H9 (cell line): Measurements from ENCODE around the gene RASGEF1C. TPM values are rescaled to one million over a fixed set of nuclear protein-coding genes. Genes with fewer than 3 reads are reported as not detected.

Source experiments
- DNase-seq: peaks from one replicate; pipeline ENCODE4 v3.0.0-alpha.2; 2017
- H2AFZ ChIP-seq: one replicate; pipeline ENCODE4 v1.6.1; 2013; ENCODE audit warnings: mild to moderate bottlenecking, low read length, control low read depth, moderate library complexity
- H2AK5ac ChIP-seq: 2 replicates; pipeline ENCODE4 v1.6.1; 2013; ENCODE audit warnings: low read length, control low read depth, mixed read lengths; ENCODE audit not compliant: insufficient read length
- H2BK120ac ChIP-seq: one replicate; pipeline ENCODE4 v1.6.1; 2013; ENCODE audit warnings: low read depth, mild to moderate bottlenecking, low read length, control low read depth, inconsistent platforms; ENCODE audit not compliant: poor library complexity, severe bottlenecking
- H2BK12ac ChIP-seq: 2 replicates; pipeline ENCODE4 v1.6.1; 2013; ENCODE audit warnings: low read length, control low read depth, mixed read lengths, low read depth; ENCODE audit not compliant: insufficient read length
- H2BK15ac ChIP-seq: 2 replicates; pipeline ENCODE4 v1.6.1; 2013; ENCODE audit warnings: low read depth, low read length, control low read depth
- H2BK20ac ChIP-seq: one replicate; pipeline ENCODE4 v1.6.1; 2013; ENCODE audit warnings: low read depth, mild to moderate bottlenecking, low read length, control low read depth, inconsistent platforms; ENCODE audit not compliant: poor library complexity, severe bottlenecking
- H2BK5ac ChIP-seq: 2 replicates; pipeline ENCODE4 v1.6.1; 2013; ENCODE audit warnings: low read length, control low read depth, mixed read lengths; ENCODE audit not compliant: insufficient read length
- H3K14ac ChIP-seq: 2 replicates; pipeline ENCODE4 v1.6.1; 2013; ENCODE audit warnings: low read length, control low read depth; ENCODE audit not compliant: insufficient read depth
- H3K18ac ChIP-seq: 2 replicates; pipeline ENCODE4 v1.6.1; 2013; ENCODE audit warnings: low read depth, mild to moderate bottlenecking, mixed read lengths, low read length, control low read depth; ENCODE audit not compliant: insufficient read length
- H3K23ac ChIP-seq: 2 replicates; pipeline ENCODE4 v1.6.1; 2013; ENCODE audit warnings: low read length, control low read depth, mixed read lengths, low read depth; ENCODE audit not compliant: insufficient read length
- H3K23me2 ChIP-seq: 2 replicates; pipeline ENCODE4 v1.6.1; 2013; ENCODE audit warnings: low read depth, mild to moderate bottlenecking, mixed read lengths, low read length, control low read depth; ENCODE audit not compliant: insufficient read length, poor library complexity, severe bottlenecking
- H3K27ac ChIP-seq: 2 replicates; pipeline ENCODE4 v1.5.1; 2013; ENCODE audit warnings: low read length, control low read depth, mixed read lengths, low read depth; ENCODE audit not compliant: insufficient read length
- H3K27me3 ChIP-seq: 2 replicates; pipeline ENCODE4 v1.6.1; 2013; ENCODE audit warnings: low read length, control low read depth, inconsistent platforms; ENCODE audit not compliant: insufficient read depth
- H3K4ac ChIP-seq: 2 replicates; pipeline ENCODE4 v1.6.1; 2013; ENCODE audit warnings: low read depth, mild to moderate bottlenecking, control low read depth, inconsistent platforms, low read length, moderate library complexity
- H3K4me1 ChIP-seq: 2 replicates; pipeline ENCODE4 v1.6.1; 2013; ENCODE audit warnings: low read length, control low read depth, inconsistent platforms; ENCODE audit not compliant: insufficient read depth
- H3K4me2 ChIP-seq: 2 replicates; pipeline ENCODE4 v1.6.1; 2013; ENCODE audit warnings: low read length, control low read depth, mixed read lengths; ENCODE audit not compliant: insufficient read length, insufficient read depth
- H3K56ac ChIP-seq: 2 replicates; pipeline ENCODE4 v1.6.1; 2013; ENCODE audit warnings: low read depth, mild to moderate bottlenecking, mixed read lengths, low read length, control low read depth; ENCODE audit not compliant: insufficient read length
- H3K79me1 ChIP-seq: 2 replicates; pipeline ENCODE4 v1.6.1; 2013; ENCODE audit warnings: low read depth, mild to moderate bottlenecking, moderate library complexity, low read length, control low read depth, inconsistent platforms; ENCODE audit not compliant: insufficient read depth, poor library complexity, severe bottlenecking
- H3K79me2 ChIP-seq: 2 replicates; pipeline ENCODE4 v1.6.1; 2013; ENCODE audit warnings: low read length, control low read depth, inconsistent platforms; ENCODE audit not compliant: insufficient read depth
- H3K9ac ChIP-seq: 2 replicates; pipeline ENCODE4 v1.6.1; 2013; ENCODE audit warnings: low read length, control low read depth, mixed read lengths; ENCODE audit not compliant: insufficient read length; ENCODE audit errors: extremely low read depth
- H3K9me3 ChIP-seq: one replicate; pipeline ENCODE4 v1.6.1; 2013; ENCODE audit warnings: low read depth, low read length, inconsistent platforms; ENCODE audit not compliant: control insufficient read depth
- H3T11ph ChIP-seq: one replicate; pipeline ENCODE4 v1.6.1; 2013; ENCODE audit warnings: mild to moderate bottlenecking, low read length, control low read depth, inconsistent platforms
- H4K20me1 ChIP-seq: one replicate; pipeline ENCODE4 v1.6.1; 2013; ENCODE audit not compliant: control insufficient read depth, insufficient read length, insufficient read depth
- H4K5ac ChIP-seq: 2 replicates; pipeline ENCODE4 v1.6.1; 2013; ENCODE audit warnings: low read depth, mild to moderate bottlenecking, mixed read lengths, low read length, control low read depth; ENCODE audit not compliant: insufficient read length
- H4K8ac ChIP-seq: replicated peaks from 2 replicates; pipeline ENCODE4 v1.6.1; 2013; ENCODE audit warnings: low read length, control low read depth, mixed read lengths, low read depth; ENCODE audit not compliant: insufficient read length
- H4K91ac ChIP-seq: 2 replicates; pipeline ENCODE4 v1.6.1; 2013; ENCODE audit warnings: low read depth, mild to moderate bottlenecking, moderate library complexity, mixed read lengths, low read length, control low read depth; ENCODE audit not compliant: insufficient read length
- H3K27ac Mint-ChIP-seq, 3 experiments: 2 replicates in 2 of 3; 3 replicates in 1 of 3; pipeline ENCODE4 v1.8.0; 2020 to 2021; ENCODE audit warnings: mixed read lengths in 3 of 3, mild to moderate bottlenecking in 1 of 3, moderate library complexity in 1 of 3
- H3K27me3 Mint-ChIP-seq: 2 replicates; pipeline ENCODE4 v1.8.0; 2021; ENCODE audit warnings: low read depth, mild to moderate bottlenecking, moderate library complexity, mixed read lengths
- H3K36me3 Mint-ChIP-seq, 3 experiments: 2 replicates in 2 of 3; 3 replicates in 1 of 3; pipeline ENCODE4 v1.8.0; 2020 to 2021; ENCODE audit warnings: low read depth in 3 of 3, mixed read lengths in 3 of 3; ENCODE audit not compliant: insufficient read depth in 1 of 3
- H3K4me1 Mint-ChIP-seq, 2 experiments: 2 replicates each; pipeline ENCODE4 v1.8.0; 2020; ENCODE audit warnings: mixed read lengths in 2 of 2
- H3K4me3 Mint-ChIP-seq, 2 experiments: 2 replicates in 1 of 2; 3 replicates in 1 of 2; pipeline ENCODE4 v1.8.0; 2020 to 2021; ENCODE audit warnings: mild to moderate bottlenecking in 2 of 2, mixed read lengths in 2 of 2, moderate library complexity in 1 of 2
- H3K9me3 Mint-ChIP-seq, 2 experiments: 2 replicates in 1 of 2; 3 replicates in 1 of 2; pipeline ENCODE4 v1.8.0; 2020; ENCODE audit warnings: mild to moderate bottlenecking in 2 of 2, mixed read lengths in 2 of 2, moderate library complexity in 1 of 2
- CTCF ChIP-seq: fragments of 200-600 bp; sonication (generic); conservative IDR thresholded peaks from 3 replicates; pipeline ENCODE4 v1.8.0; 2021; ENCODE audit warnings: antibody characterized with exemption, mild to moderate bottlenecking
- WGBS: extraction: QIAGEN DNeasy Blood & Tissue Kit; methylation state at CpG from one replicate; pipeline ENCODE4 v1.1.7; 2013; ENCODE audit warnings: missing lambda C conversion rate, low lambda C conversion rate, mixed read lengths; ENCODE audit not compliant: insufficient read length; ENCODE audit errors: extremely low coverage; 5-methylcytosine and 5-hydroxymethylcytosine counted together
- total RNA-seq: library from RNA; stranded (reverse); gene quantifications from 2 replicates; pipeline ENCODE4 v1.2.1, GENCODE V29; 2021

RASGEF1C gene
- total RNA-seq, 1 experiment from 2014 or later = 0.83 TPM

GRCh38 chr5:180093241-180093640 is 115.8 kb downstream of the RASGEF1C start:
- Histone ChIP-seq H4K8ac (no peak overlapping the region), H3K9me3 (no peaks in the 10 kb centered on the region), H3K27ac (no peak overlapping the region), H3K14ac (no peak overlapping the region), H4K20me1 (no peaks in the 10 kb centered on the region), H3K79me2 (no peaks in the 10 kb centered on the region), H3K4me1 (no peaks in the 10 kb centered on the region), H2AK5ac (no peak overlapping the region), H3K9ac (no peak overlapping the region), H4K5ac (no peak overlapping the region), H4K91ac (no peak overlapping the region), H2BK12ac (no peak overlapping the region), H3K79me1 (no peaks in the 10 kb centered on the region), H3K4ac (no peak overlapping the region), H3T11ph (no peak overlapping the region), H3K4me2 (no peak overlapping the region), H2BK20ac (no peak overlapping the region), H2BK15ac (no peak overlapping the region), H2AFZ (no peak overlapping the region), H3K56ac (no peak overlapping the region), H2BK5ac (no peak overlapping the region), H3K27me3 (no peaks in the 10 kb centered on the region), H3K23me2 (peaks cover 7% of the 10 kb centered on the region), H3K23ac (no peak overlapping the region), H2BK120ac (no peak overlapping the region), H3K18ac (no peak overlapping the region)
- H3K27ac Mint-ChIP-seq = 0 out of 7 replicates have a peak overlapping the region, but pooled peaks of 1 of the 3 experiments have one; percentile 21
- no peak for DNase-seq
- H3K4me1 Mint-ChIP-seq = peaks cover 16 to 25% of the 10 kb centered on the region in 2 experiments
- H3K27me3 Mint-ChIP-seq = peaks cover 4% of the 10 kb centered on the region
- WGBS = no CpG with 5 or more reads among the region's 6 CpGs
- H3K9me3 Mint-ChIP-seq = peaks cover 0 to 3% of the 10 kb centered on the region in 2 experiments; a peak in 3 of 5 replicates
- no peak overlapping the region for H3K4me3 Mint-ChIP-seq
- peaks cover 0 to 9% (median 0%) of the 10 kb centered on the region in 3 experiments; a peak in 3 of 7 replicates for H3K36me3 Mint-ChIP-seq
- no peak for TF ChIP-seq CTCF
